MM.1S (cell line): ENCODE measurements around the gene OR8B4.

Experiments
- DNase-seq: peaks from one replicate; pipeline ENCODE4 v3.0.0-alpha.2; 2015
- H2AFZ ChIP-seq: fragments of 300-600 bp; sonication (generic); 2 replicates; pipeline ENCODE4 v1.6.0; 2016; ENCODE audit warnings: antibody characterized with exemption, low read length
- H3F3A ChIP-seq: fragments of 300-600 bp; sonication (generic); 2 replicates; pipeline ENCODE4 v1.6.1; 2016; ENCODE audit warnings: mild to moderate bottlenecking, antibody characterized with exemption, low read length, moderate library complexity, mixed read lengths; ENCODE audit not compliant: insufficient read depth
- H3K27ac ChIP-seq: fragments of 300-600 bp; sonication (generic); 2 replicates; pipeline ENCODE4 v1.5.1; 2016; ENCODE audit warnings: mild to moderate bottlenecking, low read length
- H3K27me3 ChIP-seq: fragments of 300-600 bp; sonication (generic); replicated peaks from 2 replicates; pipeline ENCODE4 v1.6.0; 2016; ENCODE audit warnings: low read length; ENCODE audit not compliant: insufficient read depth
- H3K36me3 ChIP-seq: fragments of 300-600 bp; sonication (generic); replicated peaks from 2 replicates; pipeline ENCODE4 v1.6.1; 2016; ENCODE audit warnings: mild to moderate bottlenecking, low read length, mixed read lengths; ENCODE audit not compliant: insufficient read depth
- H3K4me1 ChIP-seq: fragments of 300-600 bp; sonication (generic); 2 replicates; pipeline ENCODE4 v1.6.1; 2016; ENCODE audit warnings: low read length, mixed read lengths
- H3K4me2 ChIP-seq: fragments of 300-600 bp; sonication (generic); 2 replicates; pipeline ENCODE4 v1.6.0; 2016; ENCODE audit warnings: low read depth, low read length
- H3K4me3 ChIP-seq: fragments of 300-600 bp; sonication (generic); 2 replicates; pipeline ENCODE4 v1.5.1; 2016; ENCODE audit warnings: low read length, mixed read lengths
- H3K79me2 ChIP-seq: fragments of 300-600 bp; sonication (generic); 2 replicates; pipeline ENCODE4 v1.6.1; 2016; ENCODE audit warnings: mixed run types, low read length, mixed read lengths
- H3K9ac ChIP-seq: fragments of 300-600 bp; sonication (generic); 2 replicates; pipeline ENCODE4 v1.6.1; 2016; ENCODE audit warnings: low read length, mixed read lengths
- H3K9me2 ChIP-seq: fragments of 300-600 bp; sonication (generic); replicated peaks from 2 replicates; pipeline ENCODE4 v1.6.1; 2016; ENCODE audit warnings: mild to moderate bottlenecking, low read length, mixed read lengths; ENCODE audit not compliant: insufficient read depth
- H3K9me3 ChIP-seq: fragments of 300-600 bp; sonication (generic); replicated peaks from 2 replicates; pipeline ENCODE4 v1.6.1; 2016; ENCODE audit warnings: mild to moderate bottlenecking, low read length, mixed read lengths; ENCODE audit not compliant: insufficient read depth
- H4K20me1 ChIP-seq: fragments of 300-600 bp; sonication (generic); 2 replicates; pipeline ENCODE4 v1.6.1; 2016; ENCODE audit warnings: mild to moderate bottlenecking, low read length, moderate library complexity, mixed read lengths; ENCODE audit not compliant: insufficient read depth
- EZH2 ChIP-seq: fragments of 300-600 bp; sonication (generic); optimal IDR thresholded peaks from 2 replicates; pipeline ENCODE3; 2017; ENCODE audit warnings: low read depth, mild to moderate bottlenecking, antibody characterized with exemption, low read length, mixed read lengths
- EZH2phosphoT487 ChIP-seq: fragments of 300-600 bp; sonication (generic); IDR thresholded peaks from 2 replicates; pipeline ENCODE4 v1.6.1; 2018; ENCODE audit warnings: antibody characterized with exemption, low read length
- TF ChIP-seq, protein P1 (sequence below): fragments of 300-600 bp; sonication (generic); IDR thresholded peaks from 2 replicates; pipeline ENCODE4 v1.5.1; 2016; ENCODE audit warnings: antibody characterized with exemption, low read length, mixed read lengths

The OR8B4 gene

DNA sequence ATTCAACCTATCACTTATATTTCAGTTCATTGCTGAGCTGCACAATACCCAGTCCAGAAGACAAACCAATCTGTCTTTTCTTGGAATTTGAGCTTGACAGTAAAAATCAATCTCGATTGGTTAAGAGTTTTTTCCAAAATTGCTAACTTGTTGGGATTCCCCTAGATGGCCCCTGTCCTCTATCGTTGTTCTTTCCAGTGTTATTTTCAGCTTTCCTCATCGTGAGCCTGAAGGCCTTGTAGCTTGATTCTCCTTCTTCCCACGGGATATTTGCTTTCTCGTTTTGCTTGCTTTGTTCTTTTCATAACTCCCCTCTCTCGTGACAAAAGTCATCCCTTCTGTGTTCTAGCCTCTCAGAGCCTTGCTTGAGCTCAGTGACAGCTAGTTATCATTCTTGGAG lies 17.8 kb upstream of the OR8B4 start:
- Histone ChIP-seq H3K4me3 (no peak overlapping the region), H3K4me2 (no peak overlapping the region), H3K9me3 (no peaks in the 10 kb centered on the region), H2AFZ (no peak overlapping the region), H3F3A (no peaks in the 10 kb centered on the region), H3K36me3 (no peaks in the 10 kb centered on the region), H3K4me1 (no peaks in the 10 kb centered on the region), H3K79me2 (no peaks in the 10 kb centered on the region), H3K27ac (no peak overlapping the region), H3K9ac (no peak overlapping the region), H4K20me1 (no peaks in the 10 kb centered on the region), H3K9me2 (no peaks in the 10 kb centered on the region), H3K27me3 (no peaks in the 10 kb centered on the region)
- DNase-seq: no peak
- TF ChIP-seq EZH2 (no peak), EZH2phosphoT487 (no peak)
- TF ChIP-seq, protein P1, sequence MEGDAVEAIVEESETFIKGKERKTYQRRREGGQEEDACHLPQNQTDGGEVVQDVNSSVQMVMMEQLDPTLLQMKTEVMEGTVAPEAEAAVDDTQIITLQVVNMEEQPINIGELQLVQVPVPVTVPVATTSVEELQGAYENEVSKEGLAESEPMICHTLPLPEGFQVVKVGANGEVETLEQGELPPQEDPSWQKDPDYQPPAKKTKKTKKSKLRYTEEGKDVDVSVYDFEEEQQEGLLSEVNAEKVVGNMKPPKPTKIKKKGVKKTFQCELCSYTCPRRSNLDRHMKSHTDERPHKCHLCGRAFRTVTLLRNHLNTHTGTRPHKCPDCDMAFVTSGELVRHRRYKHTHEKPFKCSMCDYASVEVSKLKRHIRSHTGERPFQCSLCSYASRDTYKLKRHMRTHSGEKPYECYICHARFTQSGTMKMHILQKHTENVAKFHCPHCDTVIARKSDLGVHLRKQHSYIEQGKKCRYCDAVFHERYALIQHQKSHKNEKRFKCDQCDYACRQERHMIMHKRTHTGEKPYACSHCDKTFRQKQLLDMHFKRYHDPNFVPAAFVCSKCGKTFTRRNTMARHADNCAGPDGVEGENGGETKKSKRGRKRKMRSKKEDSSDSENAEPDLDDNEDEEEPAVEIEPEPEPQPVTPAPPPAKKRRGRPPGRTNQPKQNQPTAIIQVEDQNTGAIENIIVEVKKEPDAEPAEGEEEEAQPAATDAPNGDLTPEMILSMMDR: no peak

DNA sequence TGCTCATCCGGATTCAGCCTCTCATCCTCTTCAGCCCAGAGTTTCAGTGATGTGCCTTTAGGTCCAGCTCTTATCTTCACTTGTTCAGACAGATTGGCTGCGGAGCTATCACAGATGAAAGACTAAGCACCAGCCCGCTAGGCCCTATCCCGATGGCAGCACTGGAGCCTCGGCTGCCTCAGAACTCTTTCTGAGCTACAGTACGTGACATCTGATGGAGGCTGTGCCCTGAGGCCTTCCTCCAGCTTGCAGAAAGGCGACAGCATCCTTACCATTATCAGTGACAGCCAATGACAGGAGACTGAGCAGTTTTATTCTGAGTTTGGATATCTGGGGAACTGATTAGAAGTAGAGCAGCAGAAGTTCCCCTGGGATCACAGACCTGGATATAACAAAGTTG lies 16.8 kb upstream of the OR8B4 start:
- Histone ChIP-seq H3K27me3 (no peaks in the 10 kb centered on the region), H3K9ac (no peak overlapping the region), H3K9me3 (no peaks in the 10 kb centered on the region), H3K27ac (no peak overlapping the region), H3K9me2 (no peaks in the 10 kb centered on the region), H3K4me3 (no peak overlapping the region), H3K4me2 (no peak overlapping the region), H3K79me2 (no peaks in the 10 kb centered on the region), H3F3A (no peaks in the 10 kb centered on the region), H3K4me1 (no peaks in the 10 kb centered on the region), H2AFZ (no peak overlapping the region), H3K36me3 (no peaks in the 10 kb centered on the region), H4K20me1 (no peaks in the 10 kb centered on the region)
- no peak for TF ChIP-seq EZH2phosphoT487
- TF ChIP-seq, protein P1: no peak
- no peak for TF ChIP-seq EZH2
- no peak for DNase-seq

DNA sequence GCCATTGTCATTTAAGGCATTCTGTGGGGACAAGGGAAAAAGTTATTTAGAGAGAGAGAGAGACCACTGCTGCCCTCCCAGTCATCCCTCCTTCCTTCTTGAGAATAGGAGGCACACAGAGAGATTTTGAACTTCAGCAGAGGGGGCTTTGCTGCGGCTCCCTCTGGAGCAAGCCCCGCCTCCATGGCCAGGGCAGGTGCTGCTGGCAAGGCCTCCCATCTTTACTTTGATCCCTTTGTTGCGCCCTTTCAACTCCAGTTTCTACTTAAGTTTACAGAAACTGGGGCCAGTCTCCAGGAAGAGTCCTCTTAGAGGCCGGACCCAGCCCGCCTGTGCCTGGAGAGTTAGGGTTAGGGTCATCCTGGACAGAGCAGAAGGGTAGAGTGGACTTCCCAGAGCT lies 16.4 kb upstream of the OR8B4 start:
- H3K36me3 ChIP-seq: no peaks in the 10 kb centered on the region
- H3K9ac ChIP-seq: no peak overlapping the region
- DNase-seq: no peak
- H3K4me3 ChIP-seq: no peak overlapping the region
- no peak overlapping the region for H3K4me2 ChIP-seq
- no peak overlapping the region for H2AFZ ChIP-seq
- H4K20me1 ChIP-seq: no peaks in the 10 kb centered on the region
- no peaks in the 10 kb centered on the region for H3K27me3 ChIP-seq
- no peak overlapping the region for H3K27ac ChIP-seq
- H3K9me2 ChIP-seq: no peaks in the 10 kb centered on the region
- no peaks in the 10 kb centered on the region for H3K79me2 ChIP-seq
- TF ChIP-seq EZH2 (no peak), EZH2phosphoT487 (no peak)
- TF ChIP-seq, protein P1: no peak
- H3K4me1 ChIP-seq: no peaks in the 10 kb centered on the region
- no peaks in the 10 kb centered on the region for H3F3A ChIP-seq
- H3K9me3 ChIP-seq: no peaks in the 10 kb centered on the region

DNA sequence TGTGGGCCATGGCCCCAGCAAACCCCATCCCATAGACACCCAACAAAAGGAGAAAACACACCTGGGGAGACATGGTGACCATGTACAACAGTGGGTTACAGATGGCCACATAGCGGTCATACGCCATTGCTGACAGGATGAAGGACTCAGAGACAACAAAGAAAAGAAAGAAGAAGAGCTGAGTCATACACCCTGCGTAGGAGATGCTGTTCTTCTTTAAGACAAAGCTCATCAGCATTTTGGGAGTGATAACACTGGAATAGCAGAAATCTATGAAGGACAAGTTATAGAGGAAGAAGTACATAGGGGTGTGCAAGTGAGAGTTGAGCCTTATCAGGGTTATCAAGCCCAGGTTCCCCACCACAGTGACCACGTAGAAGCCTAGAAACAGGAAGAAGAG lies 15.9 kb upstream of the OR8B4 start:
- Histone ChIP-seq H3K79me2 (no peaks in the 10 kb centered on the region), H3K9me3 (no peaks in the 10 kb centered on the region), H3K9ac (no peak overlapping the region), H3K36me3 (no peaks in the 10 kb centered on the region), H4K20me1 (no peaks in the 10 kb centered on the region), H3K4me2 (no peak overlapping the region), H3K27ac (no peak overlapping the region), H2AFZ (no peak overlapping the region), H3K9me2 (no peaks in the 10 kb centered on the region), H3F3A (no peaks in the 10 kb centered on the region), H3K4me1 (no peaks in the 10 kb centered on the region), H3K27me3 (no peaks in the 10 kb centered on the region), H3K4me3 (no peak overlapping the region)
- TF ChIP-seq, protein P1: no peak
- TF ChIP-seq EZH2 (no peak), EZH2phosphoT487 (no peak)
- no peak for DNase-seq
